HG02623 (cell line): Measurements from ENCODE around the gene GADD45GIP1.
"Not testable (repeated sequence)": the region's sequence is repeated elsewhere in the genome, so short reads cannot be mapped to it uniquely, and the experiment has no call there.

Source experiments
- ATAC-seq: cut with Tn5 transposase; IDR thresholded peaks from one replicate; pipeline ENCODE4 v1.9.1; 2021; ENCODE audit warnings: moderate library complexity; ENCODE audit not compliant: unreplicated experiment

The GADD45GIP1 gene

DNA sequence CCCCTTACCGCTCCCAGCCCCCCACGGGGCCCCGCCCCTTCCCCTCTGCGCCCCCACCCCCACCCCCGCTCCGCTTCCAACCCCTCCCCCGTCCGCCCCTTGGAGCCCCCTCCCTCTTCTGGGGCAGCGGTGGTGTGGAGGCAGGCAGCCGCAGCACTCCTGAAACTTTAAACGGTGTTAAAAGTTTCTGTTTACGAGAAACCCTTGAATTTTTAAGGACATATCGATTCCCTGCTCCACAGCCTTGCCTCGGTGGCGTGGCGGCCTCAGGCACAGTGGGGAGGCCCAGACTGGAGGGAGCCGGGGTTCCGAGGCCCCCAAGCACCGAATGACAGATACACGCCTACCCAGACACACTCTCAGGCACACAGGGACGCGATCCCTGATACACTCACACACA, 33.4 kb upstream of the GADD45GIP1 start:
- ATAC-seq: no peak

GRCh38 chr19:12987781-12988180, 30.8 kb upstream of the GADD45GIP1 start:
- no peak for ATAC-seq

- no peak for ATAC-seq
Measured at GRCh38 chr19:12987190-12987589, 30.2 kb upstream of the GADD45GIP1 start.

- no peak for ATAC-seq
Measured at GRCh38 chr19:12986726-12987125, 29.7 kb upstream of the GADD45GIP1 start.

GRCh38 chr19:12985049-12985776, 28.2 kb upstream of the GADD45GIP1 start:
- no peak for ATAC-seq

- ATAC-seq: no peak
Measured at GRCh38 chr19:12984683-12985048, 27.6 kb upstream of the GADD45GIP1 start.

GRCh38 chr19:12984143-12984627, 27.2 kb upstream of the GADD45GIP1 start:
- no peak for ATAC-seq

- no peak for ATAC-seq
Measured at GRCh38 chr19:12983542-12984142, 26.6 kb upstream of the GADD45GIP1 start.

DNA sequence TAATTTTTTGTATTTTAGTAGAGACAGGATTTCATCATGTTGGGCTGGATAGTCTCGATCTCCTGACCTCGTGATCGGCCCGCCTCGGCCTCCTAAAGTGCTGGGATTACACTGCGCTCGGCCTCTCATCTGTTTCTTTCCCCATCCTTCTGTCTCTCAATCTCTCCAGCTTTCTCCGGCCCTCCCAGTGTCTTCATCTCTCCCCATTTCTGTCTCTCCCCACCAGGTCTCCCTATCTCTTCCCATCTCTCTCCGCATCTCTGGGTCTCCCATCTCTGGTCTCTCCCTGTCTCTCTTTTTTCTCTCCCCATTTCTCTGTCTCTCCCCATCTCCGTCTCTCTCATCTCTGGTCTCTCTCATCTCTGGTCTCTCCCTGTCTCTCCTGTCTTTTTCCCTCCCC, 26.1 kb upstream of the GADD45GIP1 start:
- no peak for ATAC-seq

DNA sequence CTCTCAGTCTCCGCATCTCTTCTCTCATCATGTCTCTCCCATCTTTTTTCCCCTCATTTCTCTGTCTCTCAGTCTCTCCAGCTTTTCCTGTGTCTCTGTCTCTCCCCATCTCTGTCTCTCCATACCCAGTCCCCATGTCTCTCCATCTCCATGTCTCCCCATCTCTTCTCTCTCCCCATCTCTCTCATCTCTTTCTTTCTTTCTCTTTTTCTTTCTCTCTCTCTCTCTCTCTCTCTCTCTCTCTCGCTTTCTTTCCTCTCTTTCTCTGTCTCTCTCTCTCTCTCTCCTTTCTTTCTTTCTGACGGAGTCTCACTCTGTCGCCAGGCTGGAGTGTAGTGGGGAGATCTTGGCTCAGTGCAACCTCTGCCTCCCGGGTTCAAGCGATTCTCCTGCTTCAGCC, 25.6 kb upstream of the GADD45GIP1 start:
- ATAC-seq: no peak

DNA sequence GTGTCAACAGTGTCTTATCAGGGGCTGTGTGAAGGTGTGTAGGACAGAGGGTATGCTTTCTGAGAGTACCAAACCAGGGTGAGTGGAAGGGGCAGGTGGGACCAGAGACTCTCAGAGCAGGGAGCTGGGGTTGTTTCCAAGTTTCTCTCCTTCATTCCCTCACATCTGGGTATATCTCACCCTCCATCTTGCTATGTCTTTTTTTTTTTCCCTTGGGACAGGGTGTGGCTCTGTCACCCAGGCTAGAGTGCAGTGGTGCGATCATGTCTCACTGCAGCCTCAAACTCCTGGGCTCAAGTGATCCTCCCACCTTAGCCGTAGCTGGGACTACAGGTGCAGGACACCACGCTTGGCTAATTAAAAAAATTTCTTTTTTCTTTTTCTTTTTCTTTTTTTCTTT, 23.0 kb upstream of the GADD45GIP1 start:
- ATAC-seq: no peak

DNA sequence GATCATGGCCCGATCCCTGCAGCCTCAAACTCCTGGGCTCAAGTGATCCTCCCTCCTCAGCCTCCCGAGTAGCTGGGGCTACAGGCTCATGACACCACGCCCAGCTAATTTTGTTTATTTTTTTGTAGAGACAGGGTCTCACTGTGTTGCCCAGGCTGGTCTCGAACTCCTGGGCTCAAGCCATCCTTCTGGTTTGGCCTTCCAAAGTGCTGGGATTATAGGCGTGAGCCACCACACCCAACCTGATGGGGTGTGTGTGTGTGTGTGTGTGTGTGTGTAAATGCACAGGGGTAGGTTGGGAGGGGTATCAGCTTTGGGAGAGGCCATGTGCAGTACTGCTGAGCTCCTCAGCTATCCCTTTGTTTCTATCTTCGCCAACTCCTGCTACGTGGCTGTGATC, 19.1 kb upstream of the GADD45GIP1 start:
- ATAC-seq: not testable (repeated sequence)

DNA sequence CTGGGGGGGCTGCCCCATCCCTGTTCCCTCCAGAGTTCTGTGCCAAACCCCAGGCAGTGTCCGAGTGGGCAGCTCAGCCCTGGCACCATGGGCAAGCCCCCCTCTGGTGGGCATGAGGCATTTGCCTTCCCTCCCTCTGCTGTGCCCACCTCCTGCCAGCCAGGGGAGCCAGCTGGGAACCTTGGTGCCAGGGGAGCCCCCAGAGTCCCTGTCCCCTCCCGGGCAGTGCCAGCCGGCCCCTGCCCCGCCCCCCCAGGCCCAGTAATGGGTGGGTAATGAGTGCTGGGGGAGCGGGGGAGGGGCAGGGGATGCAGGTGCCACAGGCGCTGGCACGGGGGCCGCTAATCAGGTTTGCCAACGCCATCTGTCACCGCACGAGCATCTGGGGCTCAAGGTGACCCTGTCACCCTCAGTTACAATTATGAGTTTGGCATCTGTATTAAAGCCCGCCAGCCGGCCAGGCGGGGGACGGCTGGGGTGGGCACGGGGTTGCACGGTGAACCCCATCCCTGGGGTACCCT, 18.3 kb upstream of the GADD45GIP1 start:
- no peak for ATAC-seq

GRCh38 chr19:12974301-12975220, 17.5 kb upstream of the GADD45GIP1 start:
- ATAC-seq: no peak

- no peak for ATAC-seq
Measured at GRCh38 chr19:12973236-12973635, 16.2 kb upstream of the GADD45GIP1 start.

DNA sequence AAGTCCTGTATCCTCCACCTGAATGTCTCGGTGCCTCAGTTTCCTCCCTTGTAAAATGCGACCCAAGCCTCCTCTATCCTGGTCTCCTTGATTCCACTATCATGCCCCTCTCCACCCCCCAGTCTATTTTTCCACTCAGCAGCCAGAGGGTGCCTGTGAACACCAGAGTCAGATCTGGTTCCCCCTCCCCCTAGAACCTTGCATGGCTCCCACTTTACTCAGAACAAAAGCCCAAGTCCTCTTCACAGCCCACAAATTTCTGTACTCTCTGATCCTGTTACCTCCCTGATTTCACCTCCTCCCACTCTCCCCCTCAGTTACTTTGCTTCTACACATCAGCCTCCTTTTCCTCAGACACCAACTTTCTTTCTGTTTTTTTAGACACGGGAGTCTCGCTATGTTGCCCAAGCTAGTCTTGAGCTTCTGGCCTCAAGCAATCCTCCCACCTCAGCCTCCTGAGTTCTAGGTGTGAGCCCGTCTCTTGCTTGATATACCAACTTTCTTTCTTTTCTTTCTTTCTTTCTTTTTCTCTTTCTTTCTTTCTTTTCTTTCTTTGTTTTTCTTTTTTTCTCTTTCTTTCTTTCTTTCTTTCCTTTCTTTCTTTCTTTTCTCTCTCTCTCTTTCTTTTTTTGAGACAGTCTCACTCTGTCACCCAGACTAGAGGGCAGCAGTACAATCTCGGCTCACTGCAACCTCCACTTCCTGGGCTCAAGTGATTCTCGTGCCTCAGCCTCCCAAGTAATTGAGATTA, 13.2 kb upstream of the GADD45GIP1 start:
- no peak for ATAC-seq

DNA sequence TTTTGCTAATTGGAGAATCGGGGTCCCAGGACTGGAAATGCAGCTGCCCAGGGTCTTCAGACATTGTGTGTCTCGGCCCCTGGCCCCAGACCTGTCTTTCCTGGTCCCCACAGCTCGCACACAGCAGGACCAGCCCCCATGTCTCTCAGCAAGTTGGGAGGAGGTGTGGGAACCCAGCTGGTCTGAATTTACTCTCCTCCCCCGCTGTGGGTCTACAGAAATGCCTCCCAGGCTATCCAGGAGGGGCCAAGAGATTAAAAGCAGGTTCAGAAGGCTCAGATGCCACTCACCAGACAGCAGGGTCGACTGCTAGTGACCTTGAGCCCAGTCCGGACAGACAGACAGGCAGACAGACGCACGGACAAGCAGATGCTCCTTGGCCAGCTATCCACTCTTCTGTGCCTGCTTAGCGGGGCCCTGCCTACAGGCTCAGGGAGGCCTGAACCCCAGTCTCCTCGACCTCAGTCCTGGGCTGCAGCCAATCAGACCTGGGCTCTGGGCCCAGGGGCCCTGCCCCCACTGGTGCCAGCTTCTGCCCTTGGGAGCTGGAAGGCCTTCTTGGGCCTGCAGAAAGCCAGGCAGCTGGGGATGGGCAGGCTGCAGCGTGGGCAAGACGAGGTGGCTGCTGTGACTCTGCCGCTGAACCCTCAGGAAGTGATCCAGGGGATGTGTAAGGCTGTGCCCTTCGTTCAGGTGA, 12.4 kb upstream of the GADD45GIP1 start, which contains the start of gene DAND5:
TSS of gene DAND5 (plus strand) at position 285 of the 697 bp plus-strand sequence. CDS start at position 370, 85 bp downstream.
- ATAC-seq: no peak

DNA sequence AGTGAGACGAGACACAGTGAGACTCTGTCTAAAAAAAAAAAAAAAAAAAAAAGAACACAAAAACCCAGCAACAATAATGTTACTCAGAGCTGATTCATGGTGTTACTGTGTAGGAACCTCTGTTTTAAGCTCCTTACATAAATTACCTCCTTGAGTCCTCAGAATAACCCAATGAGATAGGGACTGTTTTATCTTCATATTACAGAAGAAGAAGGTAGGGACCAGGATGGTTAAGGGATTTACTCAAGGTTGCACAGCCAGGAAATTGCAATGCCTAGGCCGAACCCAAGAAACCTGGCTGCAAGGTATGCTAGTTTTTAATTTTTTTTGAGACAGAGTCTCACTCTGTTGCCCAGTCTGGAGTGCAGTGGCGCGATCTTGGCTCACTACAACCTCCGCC, 10.9 kb upstream of the GADD45GIP1 start:
- no peak for ATAC-seq

- ATAC-seq: no peak
Measured at GRCh38 chr19:12965812-12966135, 8.8 kb upstream of the GADD45GIP1 start.
